ENCODE measurements around the gene PRICKLE2. TPM values are rescaled to one million over a fixed set of nuclear protein-coding genes. Genes with fewer than 3 reads are reported as not detected.
A peak's percentile ranks its signal among the peaks of the same experiment; 100 is the strongest.
"Not testable (repeated sequence)": the region's sequence is repeated elsewhere in the genome, so short reads cannot be mapped to it uniquely, and the experiment has no call there.

Gene PRICKLE2
- total RNA-seq, 1 experiment from 2014 or later: 9.5 TPM

DNA sequence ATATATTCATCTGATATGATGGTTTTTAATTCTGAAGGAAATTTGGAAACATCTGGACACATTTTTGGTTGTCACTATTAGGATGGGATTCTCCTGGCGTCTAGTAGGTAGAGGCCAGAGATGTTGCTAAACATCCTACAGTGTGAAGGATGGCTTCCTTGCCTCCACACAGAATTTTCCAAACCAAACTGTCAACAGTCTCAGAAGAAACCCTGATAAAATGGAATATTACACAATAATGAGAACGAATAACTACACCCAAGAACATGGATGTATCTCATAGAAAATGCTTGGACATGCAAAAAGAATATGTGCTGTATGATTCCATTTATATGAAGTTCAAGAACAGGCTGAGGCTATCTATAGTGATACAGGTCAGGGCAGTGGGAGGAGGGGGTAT lies 122.1 kb downstream of the PRICKLE2 start:
- no peak for DNase-seq (ENCODE audit: low read depth)

DNA sequence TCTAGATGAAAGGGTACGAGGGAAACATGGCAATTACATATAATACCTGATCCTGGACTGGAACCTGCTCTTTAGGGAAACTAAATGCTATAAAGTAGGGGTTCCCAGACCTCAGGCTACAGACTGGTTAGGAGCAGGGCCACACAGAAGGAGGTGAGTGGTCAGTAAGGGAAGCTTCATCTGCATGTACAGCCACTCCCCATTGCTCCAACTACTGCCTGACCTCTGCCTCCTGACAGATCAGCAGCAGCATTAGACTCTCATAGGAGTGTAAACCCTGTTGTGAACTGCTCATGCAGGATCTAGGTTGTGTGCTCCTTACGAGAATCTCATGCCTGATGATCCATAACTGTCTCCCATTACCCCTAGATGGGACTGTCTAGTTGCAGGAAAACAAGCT lies 123.1 kb downstream of the PRICKLE2 start:
- no peak for DNase-seq (ENCODE audit: low read depth)

DNA sequence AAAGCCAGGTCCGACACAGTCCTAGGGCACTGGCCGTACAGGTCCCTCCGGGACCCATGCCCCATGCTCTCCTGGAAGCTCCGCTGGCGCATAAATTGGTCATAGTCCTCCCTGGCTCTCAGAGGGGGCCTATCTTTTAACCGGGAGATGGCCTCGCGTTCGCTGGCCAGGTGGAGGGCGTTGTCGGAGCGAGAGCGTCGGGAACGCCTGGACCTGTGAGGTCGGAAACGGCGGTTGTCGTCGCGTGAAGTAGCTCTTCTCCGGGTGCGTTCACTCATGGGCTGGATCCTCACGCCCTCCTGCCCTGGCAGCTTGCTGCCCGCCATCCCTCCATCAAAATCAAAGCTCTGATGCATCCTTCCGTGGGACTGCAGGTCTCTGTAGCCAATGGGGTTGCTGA lies 126.0 kb downstream of the PRICKLE2 start:
- no peak for DNase-seq (ENCODE audit: low read depth)

DNA sequence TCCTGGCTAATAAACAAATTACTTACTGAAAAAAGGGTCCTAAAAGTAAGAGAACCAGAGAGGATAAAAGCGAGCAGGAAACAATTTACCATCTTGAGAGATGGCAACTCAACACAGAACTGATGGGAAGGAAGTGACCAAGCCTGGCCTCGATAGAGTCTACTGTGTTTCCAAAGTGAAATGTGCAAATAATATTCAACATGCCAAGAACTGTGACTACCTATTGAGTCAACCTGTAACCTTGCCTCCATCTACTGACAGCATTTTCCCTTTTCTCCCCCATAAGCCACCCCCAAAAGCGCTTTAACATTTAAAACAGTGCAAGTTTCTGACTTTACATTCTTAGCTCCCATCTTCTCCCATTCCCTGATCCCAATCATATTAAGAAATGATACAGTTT lies 126.6 kb downstream of the PRICKLE2 start:
- DNase-seq (ENCODE audit: low read depth): peak; percentile 45

DNA sequence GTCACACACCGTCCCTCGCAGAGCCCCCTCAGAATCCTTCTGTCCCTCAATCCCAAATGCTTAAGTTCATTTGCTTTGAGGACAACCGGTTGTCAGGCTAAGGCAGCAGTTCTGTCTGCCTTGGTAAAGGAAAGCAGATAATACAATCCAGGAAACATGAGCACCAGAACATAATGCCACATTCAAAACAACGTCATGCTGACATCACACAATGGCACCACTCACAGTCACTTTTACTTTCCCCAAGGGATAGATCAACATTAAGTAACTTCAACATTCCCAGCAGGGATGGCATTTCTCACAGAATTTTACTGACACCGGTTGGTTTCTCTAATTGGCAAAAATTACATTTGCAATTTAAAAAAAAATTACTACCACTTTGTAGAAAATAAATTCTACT lies 127.3 kb downstream of the PRICKLE2 start:
- DNase-seq (ENCODE audit: low read depth): no peak

DNA sequence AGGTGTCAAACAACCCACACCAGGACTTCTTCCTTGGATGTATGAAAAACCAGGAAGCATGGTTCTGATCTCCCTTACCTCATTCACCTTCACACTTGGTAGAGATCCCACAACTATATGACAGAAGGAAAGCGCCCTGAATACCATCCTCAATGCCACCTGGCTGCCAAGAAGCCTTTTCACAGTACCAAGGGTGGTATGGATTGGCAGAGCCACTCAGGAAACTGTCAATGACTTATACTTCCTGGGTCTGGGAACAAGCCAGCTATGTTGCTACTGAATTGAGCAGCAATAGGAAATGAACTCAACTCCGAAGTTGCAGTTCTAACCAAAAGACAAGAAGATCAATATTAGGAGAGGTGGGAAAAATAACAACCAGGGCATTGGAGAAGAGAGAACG lies 129.5 kb downstream of the PRICKLE2 start:
- peak; percentile 46 for DNase-seq (ENCODE audit: low read depth)

DNA sequence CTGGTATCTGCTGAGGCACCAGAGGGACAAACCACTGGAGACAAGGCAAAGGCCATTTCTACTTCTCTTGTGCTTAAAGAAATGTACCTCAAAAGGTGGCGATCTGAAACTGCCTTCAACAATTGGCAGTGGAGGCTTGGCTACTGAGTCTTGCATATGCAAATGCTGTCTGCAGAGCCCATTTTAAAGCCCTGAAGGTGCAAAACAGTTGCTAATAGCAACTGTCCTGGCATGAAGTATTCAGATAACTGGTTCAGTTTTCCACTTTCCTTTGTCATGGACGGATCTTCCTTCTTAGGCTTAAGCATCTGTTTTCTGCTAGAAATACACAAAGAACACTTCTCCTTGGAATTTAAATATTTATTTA lies 130.6 kb downstream of the PRICKLE2 start:
- no peak for DNase-seq (ENCODE audit: low read depth)

DNA sequence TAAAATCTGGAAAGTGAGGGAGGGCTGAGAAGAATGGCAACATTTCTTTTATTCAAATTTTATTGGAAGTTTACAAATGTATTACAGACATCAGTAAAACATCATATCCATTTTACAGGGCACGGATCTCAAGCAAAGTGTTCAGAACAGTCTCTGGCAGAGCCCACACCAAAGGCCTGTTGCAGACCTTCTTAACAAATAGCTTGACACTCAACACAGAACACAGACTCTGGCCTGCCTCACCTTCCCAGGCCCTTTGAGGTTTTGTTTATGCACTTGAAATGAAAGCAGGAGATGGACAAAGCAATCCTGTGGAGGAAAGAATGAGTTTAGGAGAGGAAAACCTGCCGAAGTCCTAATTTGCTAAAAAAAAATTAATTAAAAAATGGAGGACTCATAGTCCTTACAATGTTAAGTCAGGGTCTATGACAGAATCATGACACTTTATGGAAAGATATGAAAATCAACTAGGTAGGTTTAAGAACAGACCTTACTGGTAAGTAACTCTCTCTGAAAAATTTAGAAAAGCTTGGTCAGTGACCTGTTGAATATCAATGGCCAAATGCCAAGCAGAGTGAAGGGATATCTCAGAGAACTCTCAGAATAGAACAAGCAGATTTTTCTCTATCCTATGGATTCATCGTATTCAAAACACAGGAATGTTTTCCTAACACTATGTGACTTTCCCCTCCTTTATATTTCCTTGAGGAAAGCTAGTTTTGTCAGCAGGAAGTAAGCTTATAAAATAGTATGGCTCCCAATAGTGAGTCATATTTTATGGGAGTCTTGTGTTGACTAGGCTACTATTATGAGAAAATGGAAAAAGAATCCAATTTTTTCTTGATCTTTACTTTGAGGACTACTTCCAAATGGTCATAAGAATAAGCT lies 131.2 kb downstream of the PRICKLE2 start:
- DNase-seq (ENCODE audit: low read depth): peak; percentile 54

DNA sequence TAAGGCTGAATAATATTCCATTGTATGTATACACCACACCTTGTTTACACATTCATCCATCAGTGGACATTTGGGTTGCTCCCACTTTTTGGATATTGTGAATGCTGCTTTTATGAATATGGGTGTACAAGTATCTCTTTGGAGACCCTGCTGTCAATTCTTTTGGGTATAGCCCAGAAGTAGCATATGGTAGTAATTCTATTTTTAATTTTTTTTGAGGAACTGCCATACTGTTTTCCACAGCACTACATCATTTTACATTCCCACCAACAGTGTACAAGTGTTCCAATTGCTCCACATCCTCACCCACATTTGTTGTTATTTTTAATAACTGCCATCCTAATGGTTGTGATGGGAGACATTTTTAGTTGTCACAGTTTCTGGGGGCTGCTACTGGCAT lies 132.1 kb downstream of the PRICKLE2 start:
- no peak for DNase-seq (ENCODE audit: low read depth)

DNA sequence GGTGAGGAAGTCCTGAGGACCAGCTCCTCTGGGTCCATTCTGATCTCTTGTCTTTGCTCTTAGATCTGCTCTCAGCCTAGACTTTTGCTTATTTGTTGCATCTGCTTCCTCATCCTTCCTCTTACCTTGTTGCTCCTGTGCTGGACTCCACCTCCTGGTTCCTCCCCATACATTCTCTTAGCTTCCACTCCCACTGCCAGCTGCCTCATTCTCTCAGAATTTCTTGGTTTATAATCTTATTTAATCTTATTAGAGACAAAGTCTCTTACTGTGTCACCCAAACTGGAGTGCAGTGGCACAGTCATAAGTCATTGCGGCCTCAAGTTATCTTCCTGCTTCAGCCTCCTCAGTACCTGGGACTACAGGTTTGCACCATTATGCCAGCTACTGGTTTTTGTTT lies 133.8 kb downstream of the PRICKLE2 start:
- DNase-seq (ENCODE audit: low read depth): no peak

DNA sequence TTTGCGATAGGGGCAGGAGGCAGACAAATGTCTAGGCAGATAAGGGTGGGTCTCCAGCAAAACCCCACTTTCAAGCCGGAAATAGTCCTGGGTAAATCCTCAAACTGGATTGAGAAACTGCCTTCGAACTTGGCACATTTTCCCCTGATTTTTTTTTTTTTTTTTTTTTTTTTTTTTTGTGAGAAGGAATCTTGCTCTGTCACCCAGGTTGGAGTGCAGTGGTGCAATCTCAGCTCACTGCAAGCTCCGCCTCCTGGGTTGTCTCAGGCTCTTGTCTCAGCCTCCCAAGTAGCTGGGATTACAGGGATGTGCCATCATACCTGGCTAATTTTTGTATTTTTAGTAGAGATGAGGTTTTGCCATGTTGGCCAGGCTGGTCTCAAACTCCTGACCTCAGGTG lies 135.9 kb downstream of the PRICKLE2 start:
- DNase-seq (ENCODE audit: low read depth): not testable (repeated sequence)

DNA sequence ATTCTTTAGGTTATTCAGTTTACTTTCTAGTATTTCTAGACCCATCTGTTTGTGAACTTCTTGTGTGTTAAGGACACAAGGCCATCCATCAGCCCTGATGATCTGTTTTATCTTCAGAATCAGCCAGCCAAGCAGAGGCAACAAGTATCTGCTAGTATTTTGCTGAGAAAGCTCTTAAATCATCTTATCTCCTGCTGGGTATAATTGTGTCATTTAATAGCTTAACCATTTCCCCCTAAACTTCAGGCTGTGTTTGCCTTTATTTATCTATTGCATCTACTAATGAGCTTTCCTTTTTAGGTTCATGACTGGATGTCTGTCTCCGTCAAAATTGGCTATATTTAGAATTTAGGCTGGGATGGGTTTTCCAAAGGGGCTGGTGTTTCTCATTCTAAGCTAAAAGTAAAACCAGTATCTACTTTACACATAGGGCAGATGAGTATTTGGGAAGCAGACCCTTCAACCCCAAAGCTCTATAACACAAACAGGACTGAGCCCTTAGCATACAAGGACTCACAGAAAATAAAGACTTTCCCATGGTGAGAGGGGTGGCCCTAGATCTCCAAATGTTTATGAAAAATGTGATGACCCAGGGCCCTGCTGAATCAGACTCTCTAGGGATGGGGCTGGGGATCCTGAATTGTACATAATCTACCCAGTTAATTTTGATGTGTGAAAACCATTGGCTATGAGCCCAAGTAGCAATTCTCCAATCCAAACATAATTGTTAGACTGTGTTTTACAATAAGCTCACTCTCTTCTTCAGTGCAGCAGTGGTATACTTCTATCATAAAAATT lies 136.7 kb downstream of the PRICKLE2 start:
- DNase-seq (ENCODE audit: low read depth): no peak

DNA sequence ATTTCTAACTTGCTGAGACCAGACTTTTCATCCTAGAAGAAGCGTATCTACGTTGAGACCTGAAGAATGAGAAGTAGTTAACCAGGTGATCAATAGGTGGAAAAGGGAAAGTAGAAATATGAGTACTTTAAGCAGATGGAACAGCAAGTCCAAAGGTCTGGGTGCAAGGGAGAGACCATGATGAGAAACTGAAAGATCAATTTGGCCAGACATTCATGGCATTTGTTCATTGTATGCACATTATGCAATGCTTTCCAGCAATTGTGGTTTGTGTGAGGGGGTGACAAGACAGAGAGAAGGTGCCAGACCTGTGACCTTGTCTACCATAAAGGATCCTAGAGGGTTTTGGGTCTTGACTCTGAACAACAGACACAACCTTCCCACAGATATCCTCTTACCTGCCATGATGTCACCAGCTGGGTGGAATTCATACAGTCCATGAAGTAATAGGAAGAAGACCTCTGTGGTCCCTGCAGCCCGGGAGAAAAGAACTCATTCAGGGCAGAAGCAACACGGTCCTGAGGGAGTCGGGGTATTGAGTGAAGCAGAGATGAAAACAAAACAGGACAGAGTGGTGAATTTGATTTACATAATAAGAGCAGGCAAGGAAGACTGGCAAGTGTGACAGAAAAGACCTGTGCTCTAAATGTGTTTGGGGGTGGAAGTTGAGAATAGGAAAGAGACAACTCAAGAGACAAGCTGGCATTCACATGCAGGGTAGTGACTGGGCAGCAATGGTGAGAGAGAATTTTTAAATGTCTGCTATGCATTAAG lies 138.6 kb downstream of the PRICKLE2 start:
- no peak for DNase-seq (ENCODE audit: low read depth)

DNA sequence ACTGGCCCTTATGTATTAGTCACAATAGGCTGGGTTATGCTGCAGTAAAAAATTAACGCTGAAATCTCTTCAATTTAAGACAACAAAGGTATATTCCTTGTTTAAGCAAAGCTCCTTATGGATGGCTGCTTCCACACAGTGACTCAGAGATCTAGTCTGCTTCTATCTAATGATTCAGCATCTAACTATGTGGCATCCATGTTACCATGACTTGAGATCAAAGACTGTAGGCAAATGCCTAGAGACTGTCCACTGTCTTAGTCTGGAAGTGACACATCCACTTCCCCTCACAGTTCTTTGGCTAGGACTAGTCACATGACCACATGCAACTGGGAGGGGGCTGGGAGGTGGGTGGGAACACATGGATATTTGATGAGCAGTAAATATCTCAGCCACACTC lies 140.6 kb downstream of the PRICKLE2 start:
- DNase-seq (ENCODE audit: low read depth): peak; percentile 99

DNA sequence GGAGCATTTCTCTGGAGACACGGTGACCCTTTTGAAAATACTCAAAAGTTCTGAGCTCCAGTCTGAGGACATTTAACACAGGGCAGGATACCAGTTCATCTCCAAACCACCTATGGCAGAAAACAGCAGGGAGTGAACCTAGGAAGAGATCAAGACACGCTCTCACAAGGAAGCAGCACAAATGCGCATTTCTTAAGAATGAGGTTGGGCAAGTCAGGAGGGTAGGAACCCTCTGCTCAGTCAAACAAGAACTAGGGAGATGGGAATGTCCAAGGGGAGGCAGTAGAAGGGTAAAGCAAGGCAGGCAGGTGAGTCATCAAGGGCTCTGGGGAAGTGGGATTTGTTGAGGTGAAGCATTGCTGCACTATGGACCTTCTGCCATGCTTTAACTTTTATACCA lies 141.7 kb downstream of the PRICKLE2 start:
- DNase-seq (ENCODE audit: low read depth): no peak

DNA sequence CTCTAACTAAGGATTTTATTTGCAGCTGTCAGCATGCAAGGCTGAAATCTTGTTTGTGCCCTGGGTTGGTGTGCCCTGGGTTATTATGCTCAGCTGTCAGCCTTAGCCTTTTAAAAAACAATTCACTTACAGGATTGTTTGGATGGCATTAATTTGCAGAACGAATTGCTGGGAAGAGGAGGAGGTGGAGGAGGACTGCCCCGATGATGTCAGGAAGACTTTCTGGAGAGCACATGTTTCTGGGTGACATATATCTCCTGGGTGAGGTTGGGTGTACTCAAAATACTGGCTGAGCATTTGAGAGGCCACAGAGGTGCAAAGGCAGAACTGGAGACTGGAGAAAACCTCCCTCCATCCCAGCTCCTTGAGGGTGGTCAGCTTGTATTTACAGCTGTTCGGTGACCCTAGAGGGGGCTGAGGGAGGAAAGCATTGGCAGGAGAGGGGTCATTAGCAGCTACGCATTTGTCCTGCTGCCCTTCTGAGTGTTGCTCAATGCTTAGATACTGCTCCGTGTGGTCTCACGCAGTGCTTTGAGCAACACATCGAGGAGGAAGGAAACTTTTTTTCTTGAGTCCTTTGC lies 142.2 kb downstream of the PRICKLE2 start:
- DNase-seq (ENCODE audit: low read depth): no peak

DNA sequence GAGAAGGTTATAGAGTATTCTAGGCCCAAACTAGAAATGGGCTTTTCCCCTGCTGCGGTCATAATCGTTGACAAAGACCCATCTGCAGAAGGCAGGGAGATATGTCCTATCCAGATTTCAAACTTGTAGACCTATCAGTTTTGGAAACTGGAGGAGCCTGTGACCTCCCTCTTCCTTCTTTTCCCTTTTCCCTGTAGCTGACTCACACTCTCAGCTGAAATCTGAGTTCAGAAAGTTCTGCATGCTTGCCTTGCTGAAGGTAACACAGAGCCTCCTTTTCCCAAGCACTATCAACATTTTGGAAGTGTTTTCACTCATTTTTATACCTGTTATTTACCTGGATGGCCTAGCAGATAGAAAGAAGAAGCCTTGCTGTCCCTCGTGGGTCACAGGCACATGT lies 142.9 kb downstream of the PRICKLE2 start:
- no peak for DNase-seq (ENCODE audit: low read depth)

DNA sequence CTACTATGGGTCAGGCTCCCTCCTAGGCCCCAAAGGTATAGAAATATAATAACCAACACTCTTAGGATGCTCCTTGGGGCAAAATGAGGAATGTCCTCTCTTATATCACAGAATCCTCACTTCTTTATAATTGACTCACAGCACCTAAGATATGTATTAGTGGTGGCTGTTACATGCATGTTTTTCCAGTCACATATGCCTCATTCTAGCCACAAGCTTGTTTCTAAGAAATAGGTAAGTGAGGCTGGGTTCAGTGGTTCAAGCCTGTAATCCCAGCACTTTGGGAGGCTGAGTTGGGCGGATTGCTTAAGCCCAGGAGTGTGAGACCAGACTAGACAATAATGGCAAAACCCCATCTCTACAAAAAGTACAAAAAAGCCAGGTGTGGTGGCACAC lies 144.0 kb downstream of the PRICKLE2 start:
- DNase-seq (ENCODE audit: low read depth): no peak

DNA sequence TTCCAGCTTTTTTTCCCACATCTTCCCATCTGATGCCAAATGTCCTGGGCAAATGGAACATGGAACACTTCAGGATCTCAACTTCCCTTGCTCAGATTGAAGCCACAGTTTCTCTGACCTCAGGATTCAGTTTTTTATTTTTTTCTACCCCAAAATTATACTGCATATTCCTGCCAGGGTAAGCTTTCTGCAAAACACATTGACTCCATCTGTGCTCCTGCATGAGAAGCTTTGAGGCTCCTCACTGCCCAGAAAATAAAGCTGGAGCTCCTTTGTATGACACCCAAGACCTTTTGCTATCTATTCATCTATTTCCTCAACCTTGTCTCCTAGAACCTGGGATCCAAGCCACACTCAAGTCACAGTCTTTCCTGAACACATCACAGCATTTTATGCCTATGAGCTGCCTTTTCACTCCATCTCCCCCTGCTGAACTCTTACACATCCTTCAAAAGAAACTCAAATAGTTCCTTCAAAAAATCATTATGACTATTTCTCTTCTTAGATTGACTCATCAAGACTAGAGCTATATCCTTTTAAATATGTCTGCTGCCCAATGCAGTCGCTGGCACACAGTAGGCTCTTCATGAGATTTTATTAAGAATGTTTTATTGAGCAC lies 144.5 kb downstream of the PRICKLE2 start:
- DNase-seq (ENCODE audit: low read depth): no peak

DNA sequence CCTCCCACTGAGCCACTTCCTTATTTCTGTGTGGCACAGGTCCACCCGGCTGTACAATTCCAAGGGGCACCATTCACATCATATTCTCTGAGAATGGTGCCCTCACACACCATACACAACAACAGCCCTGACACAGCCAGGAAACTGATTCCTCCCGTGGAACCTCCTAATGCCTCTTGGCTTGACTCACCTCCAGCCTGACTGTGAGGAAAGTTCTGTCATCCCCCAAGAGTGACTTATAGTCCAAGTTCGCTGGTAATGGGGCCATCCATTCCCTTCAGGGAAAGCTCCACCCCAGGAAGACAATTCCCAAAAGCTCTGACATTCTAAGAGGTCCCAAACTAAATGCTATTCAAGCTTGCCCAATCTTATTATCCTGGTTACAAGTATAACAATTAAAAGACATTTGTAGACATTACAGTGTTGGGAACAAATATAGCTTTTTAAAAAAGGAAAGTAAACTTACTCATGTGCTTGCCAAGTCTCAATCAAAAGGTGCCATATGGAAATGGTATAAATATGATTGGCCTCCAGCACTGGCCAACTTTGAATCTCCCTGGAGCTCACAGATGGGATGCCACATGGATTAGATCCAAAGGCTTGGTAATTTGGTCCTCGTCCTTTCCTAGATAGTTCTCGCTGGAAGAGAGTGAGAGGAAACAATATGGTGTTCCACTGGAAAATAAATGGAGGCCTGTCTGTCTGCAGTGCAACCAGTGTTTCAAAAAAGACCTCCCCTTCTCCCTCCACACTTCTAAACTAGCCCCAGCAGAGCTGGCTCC lies 145.7 kb downstream of the PRICKLE2 start:
- DNase-seq (ENCODE audit: low read depth): peak; percentile 51
